ENCODE results near the gene KLHDC3.
"Not testable (repeated sequence)": the region's sequence is repeated elsewhere in the genome, so short reads cannot be mapped to it uniquely, and the experiment has no call there.

KLHDC3 gene

GRCh38 chr6:43033496-43034189, 19.6 kb downstream of the KLHDC3 start:
- DNase-seq = no peak

DNA sequence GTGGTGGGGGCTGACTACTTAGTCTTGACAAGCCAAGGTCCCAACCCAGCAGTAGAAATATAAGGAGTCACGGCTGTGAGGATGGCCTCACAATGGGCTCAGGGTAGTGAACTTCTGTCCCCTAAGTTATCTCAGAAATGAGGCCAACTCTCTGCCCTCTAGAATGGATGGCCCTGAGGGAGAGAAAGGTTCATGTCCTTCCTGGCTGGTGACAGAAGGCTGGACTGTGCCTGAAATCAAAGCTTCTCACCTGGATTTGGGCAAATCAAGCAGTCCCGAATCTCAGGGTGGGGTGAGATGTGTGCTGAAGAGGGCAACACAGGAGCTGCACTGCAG, 20.1 kb downstream of the KLHDC3 start:
- no peak for DNase-seq

GRCh38 chr6:43035495-43036194, 21.6 kb downstream of the KLHDC3 start:
- no peak for DNase-seq

DNA sequence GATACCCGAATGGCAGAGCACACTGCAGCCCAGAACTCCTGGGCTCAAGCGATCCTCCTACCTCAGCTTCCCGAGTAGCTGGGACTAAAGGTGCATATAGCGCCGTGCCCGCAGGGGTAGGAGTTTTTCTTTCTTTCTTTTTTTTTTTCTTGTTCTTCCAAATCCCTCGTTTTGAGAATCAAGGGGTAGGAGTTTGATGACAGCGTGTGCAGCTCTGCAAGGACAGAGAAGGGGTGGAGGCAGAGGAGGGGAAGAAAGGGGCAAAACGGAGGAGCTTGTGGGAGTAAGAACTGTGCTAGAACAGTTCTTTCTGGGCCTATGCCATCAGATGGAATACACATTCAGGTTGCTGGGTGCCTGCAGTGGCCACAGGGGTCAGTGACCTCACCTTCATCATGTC, 22.7 kb downstream of the KLHDC3 start:
- no peak for DNase-seq

DNA sequence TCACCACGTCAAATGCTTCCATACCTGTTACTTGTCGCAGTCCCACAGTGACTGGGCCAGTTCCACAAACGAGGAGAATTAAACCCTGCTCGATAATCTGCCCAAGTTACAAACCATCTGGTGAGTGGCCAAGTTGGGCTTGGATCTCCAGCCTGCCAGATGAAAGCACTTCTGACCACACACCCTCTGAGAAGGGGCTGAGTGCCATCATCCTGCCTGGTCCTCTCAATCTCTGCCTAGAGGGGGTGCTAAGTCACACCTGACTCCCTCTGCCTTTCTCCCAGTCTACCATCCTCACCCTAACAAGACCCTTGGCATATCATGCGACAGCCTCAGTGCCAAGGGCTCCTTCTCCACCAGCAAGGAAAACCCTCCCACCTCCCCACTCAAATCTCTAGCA, 23.1 kb downstream of the KLHDC3 start:
- no peak for DNase-seq

DNA sequence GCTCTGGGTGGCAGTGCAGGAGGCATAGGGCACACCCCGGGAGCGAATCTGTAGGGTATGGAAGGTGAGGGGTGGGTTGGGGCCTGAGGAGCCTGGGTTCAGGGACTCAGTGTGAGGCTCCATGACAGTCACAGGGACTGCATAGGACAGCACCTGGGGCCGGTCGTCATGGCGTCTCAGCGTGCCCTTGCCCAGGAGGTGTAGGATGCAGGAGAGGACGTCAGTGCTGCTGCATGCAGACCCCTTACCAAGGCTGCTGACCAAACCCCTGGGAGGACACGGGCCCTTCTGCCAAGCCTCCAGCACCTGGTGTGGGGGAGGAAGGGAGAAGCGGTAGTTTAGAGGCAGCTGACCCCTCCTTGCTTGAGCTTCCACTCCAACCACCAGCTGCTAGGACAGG, 23.7 kb downstream of the KLHDC3 start:
- DNase-seq = no peak

DNA sequence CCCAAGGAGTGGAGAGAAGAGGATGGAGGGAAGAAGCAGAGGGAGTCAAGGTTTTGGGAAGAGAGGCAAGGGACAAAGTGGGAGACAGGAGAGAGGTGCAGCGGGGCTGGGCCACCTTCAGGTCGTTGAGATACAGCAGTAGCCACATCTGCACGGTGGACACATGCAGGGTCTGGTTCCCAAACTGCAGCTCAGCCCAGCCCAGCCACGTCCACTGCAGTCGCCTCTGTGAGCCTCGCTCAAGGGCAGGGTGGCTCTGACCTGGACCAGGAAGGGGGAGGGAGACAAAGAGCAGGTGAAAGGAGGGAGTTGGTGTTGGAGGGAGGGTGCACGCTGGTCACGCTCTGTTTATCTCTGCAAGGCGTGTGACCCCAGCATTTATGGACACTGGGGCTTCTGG, 24.7 kb downstream of the KLHDC3 start:
- no peak for DNase-seq

DNA sequence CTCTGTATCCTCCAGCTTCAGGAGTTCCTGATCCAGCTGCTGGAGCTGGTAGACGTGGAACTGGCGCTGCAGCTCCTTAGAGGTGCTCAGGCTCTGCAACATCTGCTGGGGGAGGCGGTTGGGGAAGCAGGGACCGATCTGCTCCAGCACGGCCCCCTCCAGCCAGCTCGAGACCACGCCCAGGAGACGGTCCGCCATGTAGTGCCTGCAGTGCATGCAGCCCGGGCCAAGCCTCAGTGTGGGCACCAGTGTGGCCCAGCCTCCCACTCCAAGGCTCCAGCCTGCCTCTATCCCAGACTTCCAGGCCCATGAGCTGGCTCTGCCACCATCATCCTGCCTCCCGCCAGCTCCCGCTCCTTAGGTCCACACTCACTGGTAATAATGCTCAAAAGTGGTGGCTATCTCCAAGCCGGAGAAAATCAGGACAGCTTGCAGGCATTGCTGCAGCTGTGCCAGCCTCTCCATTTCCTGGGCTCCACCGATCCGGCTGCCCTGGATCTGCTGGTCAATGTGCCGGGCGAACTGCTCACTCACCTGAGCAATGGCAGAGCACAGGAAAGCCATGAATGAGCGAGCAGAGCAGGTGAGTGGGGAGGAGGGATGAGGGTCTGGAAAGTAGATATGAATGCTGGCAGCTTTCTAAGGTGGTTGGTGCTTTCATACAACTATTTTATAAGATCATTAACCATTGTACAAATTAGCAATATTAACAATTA, 26.7 kb downstream of the KLHDC3 start:
- DNase-seq = no peak

DNA sequence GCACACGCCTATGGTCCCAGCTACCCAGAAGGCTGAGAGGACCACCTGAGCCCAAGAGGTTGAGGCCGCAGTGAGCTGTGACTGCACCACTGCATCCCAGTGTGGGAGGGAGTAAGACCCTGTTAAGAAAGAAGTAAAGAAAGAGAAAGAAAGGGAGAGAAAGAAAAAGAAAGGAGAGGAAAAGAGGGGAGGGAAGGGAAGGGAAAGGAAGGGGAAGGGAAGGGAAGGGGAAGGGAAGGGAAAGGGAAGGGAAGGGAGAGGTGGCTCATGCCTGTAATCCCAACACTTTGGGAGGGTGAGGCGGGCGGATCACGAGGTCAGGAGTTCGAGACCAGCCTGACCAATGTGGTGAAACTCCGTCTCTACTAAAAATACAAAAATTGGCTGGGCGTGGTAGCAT, 27.4 kb downstream of the KLHDC3 start:
- DNase-seq = not testable (repeated sequence)

DNA sequence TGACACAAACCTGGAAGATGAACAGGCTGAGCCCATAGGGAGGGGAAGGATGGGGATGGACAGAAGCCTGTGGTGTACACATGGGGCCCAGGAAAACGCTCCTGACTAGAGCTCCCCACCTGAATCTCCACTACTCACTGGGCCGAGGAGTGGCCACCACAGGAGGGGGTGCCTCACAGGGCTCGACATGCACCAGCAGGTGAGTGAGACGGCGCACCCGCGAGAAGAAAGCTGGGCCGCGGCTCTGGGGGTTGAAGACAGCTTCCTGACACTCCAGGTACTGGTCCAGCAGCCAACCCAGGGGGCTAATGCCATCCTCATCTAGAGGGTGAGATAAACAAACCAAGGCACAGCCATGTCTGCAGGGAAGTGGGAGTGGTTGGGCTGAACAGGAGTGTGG, 29.3 kb downstream of the KLHDC3 start:
- DNase-seq = no peak

DNA sequence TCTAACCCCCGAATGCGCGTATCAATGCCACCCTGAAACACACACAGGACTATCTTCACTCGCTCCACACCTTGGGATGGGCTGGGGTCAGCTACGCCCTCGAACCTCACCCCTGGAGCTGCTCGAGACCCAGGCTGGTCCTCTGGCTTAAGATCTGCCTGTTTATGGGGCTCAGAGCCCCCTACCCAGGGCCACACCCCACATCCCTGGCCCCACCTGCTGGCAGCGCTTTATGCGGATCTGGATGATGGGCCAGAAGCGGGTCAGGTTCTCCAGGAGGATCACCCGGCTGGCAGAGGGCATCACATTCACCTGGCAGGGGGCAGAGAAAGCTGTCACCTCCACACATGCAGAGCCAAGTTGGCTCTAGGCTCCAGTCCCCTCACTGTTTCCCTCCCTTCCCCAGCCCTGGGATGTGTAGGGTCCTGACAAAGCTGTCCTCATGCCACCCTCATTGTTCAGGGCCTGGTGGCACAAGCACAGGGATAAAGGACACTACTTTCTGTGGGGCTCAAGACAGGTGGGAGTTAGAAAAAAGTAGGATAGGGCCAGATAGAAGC, 31.4 kb downstream of the KLHDC3 start:
- no peak for DNase-seq

GRCh38 chr6:43047998-43048397, 33.9 kb downstream of the KLHDC3 start:
- DNase-seq = no peak

DNA sequence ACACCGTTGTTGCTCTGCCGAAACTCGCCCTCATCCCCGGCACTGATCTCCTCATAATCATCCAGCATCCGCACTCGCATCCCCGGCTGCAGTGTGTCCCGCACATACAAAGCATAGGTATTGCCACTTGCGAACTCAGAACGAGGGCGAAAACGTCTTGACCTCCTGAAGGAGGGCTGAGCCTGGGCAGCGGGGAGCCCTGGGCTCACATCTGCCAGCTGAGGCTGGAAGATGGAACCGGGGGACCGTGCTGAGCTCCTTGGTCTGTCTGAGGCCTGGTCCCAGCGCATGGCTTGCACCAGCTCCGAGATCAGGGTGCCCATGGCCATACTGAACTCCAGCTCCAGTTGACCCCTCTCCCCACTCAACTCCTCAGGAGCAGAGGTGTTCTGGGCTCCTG, 36.9 kb downstream of the KLHDC3 start:
- no peak for DNase-seq

GRCh38 chr6:43052225-43052841, 38.3 kb downstream of the KLHDC3 start:
- no peak for DNase-seq

DNA sequence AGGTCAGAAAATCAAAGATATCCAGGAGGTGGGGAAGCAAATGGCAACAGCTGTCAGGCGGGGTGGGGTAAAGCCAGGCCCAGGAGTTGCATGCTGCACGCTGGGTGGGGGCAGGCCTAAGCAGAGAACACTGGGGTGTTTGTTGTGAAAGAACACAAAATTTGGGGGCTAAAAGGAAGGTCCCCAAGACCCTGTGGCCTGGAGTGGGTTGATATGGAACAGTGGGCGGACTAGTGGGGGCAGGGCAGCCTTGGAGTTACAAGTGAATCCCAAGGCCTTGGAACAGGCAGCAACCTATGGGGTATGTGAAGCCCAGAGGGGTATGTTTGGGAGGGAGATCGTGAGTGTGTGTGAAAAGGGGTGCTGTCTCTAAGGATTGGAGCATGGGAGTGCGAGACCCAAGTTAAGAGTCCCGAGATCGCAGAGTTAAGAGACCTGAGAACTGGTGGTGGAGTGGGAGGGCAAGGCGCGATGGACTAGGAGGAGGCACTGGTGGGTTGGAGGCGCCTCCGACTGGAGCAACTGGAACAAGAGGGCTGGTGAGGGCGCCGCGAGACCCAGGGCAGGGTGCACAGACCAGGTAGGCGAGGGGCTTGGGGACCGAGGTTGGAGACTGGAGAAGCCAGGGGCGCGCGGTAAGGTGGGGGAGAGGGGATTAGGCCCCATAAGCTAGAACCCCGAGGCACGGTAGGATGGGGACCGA, 38.9 kb downstream of the KLHDC3 start:
- peak; percentile 41 to 45 for DNase-seq

DNA sequence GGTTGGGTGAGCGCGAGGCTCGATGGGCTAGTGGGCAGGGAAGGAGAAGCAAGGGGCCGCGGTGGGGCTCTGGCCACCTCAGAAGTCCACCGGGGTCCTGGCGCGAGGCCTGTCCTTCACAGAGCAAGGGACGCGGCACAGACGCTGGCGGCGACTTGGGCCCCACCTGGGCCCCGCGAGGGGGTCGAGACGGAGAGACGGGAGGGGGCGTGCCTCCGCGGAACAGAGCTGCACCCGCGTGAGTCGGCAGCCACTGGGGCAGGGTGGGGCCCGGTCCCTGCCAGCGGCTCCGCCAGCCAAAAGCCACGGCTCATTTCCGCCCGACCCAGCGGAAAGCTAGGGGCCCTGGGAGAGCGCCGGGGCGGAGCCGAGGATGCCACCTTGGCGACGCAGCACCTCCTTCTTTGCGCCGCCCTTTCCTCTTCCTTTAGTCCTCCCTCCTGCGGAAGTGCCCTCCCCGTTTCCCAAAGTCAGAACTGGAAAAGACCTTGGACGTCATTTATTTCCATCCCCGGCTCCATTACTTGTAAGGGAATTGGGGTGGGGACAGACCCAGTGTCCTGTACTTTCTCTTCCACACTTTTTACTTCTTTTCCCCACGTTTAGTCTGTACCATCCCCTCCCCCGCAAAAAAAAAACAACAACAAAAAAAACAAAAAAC, 39.6 kb downstream of the KLHDC3 start, which contains the start of gene CUL7:
Gene CUL7 (minus strand): TSS at position 307 of the 661 bp plus-strand sequence. CDS start 1,063 bp downstream, outside the sequence.
- peak; percentile 91 to 93 for DNase-seq

- no peak for DNase-seq
Measured at GRCh38 chr6:43054206-43054943, 40.3 kb downstream of the KLHDC3 start.

DNA sequence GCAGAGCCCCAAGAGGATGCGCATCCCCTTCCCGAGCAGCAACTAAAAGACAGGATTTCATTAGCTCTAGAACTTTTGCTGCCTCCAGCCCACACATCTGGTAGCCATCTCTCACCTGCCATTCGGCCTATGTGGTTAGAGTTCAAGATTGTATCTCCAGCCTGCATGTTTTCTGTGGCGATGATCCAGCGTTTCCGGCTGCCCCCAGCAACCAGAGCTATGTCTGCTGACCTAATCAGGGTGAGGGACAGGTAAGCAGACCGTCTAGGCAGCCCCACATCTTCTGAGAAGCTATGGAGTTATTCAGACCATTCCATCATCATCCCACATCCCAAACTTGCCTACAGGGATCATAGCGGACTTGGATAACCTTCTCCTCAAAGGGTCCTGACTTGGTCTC, 41.9 kb downstream of the KLHDC3 start:
- no peak for DNase-seq

GRCh38 chr6:43058531-43058930, 44.5 kb downstream of the KLHDC3 start:
- DNase-seq = no peak

DNA sequence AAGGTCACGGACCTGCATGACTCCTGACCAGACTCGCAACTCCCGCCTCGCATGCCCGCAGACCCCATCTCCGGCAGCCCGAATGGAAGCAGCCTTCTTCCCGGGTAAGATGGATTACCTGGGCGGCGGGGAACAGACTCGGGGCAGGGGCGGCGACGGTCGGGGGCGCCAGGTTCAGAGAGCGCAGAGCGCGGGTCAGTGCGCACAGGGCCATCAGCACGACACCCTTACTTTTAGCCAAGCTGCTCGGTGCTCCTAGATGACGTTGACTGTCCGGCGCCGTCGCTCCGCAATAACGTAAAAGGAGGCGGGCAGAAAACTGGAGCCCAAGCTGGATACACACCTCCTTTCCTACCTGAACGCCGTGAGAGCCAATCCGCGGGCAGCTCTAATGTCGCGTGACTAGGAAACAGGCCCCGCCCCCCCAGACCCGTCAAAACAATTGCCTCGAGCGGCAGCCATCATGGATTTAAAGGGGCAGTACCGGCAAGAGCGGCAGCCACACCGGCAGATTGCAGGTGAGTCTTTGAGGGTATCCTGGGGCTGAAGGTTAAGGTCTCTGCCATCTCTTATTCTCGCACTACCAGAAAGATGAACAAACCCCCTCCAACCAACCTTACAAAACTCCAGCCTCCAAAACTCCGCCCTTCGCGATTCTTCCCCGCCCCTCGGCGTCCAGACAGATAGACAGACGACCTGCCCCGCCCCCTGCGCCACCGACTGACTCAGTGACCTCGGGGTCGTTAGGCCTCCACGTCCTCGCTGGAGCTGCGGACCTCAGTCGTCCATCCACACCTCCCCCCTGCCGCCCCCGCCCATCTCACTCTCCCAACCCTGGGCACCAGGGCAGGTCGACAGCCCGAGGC, 45.4 kb downstream of the KLHDC3 start, which contains the start of the genes KLC4 and MRPL2:
Gene KLC4 (plus strand): TSS at position 464 of the 866 bp plus-strand sequence. CDS start 1,705 bp downstream, outside the sequence.
Gene MRPL2 (minus strand): TSS at position 267 of the 866 bp plus-strand sequence. CDS start 53 bp downstream, at position 214.
- peak; percentile 97 for DNase-seq

Measured in stimulated activated CD4-positive, alpha-beta T cell treated with anti-CD3 and anti-CD28 coated beads, Interleukin-2, amount 100 ng/mL, for 24 hours (primary cell).